ENCODE results near the gene STK32B. TPM values are rescaled to one million over a fixed set of nuclear protein-coding genes. Genes with fewer than 3 reads are reported as not detected.

The STK32B gene
- total and polyA plus RNA-seq, 9 donors, result 0.35 to 3.0 (median 1.2) TPM

DNA sequence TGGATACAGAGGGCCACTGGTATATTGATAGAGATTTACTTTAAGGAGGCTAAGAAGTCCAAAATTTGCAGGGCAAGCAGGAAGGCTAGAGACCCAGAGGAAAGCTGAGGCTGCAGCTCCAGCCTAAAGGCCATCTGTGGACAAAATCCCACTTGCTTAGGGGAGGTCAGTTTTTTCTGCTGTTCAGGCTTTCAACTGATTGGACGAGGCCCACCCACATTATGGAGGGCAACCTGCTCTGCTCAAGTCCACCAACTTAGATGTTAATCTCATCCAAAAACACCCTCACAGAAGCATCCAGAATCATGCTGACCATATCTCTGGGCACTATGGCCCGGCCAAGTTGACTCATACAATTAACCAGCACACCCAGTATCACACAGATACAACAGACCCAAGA lies 480.8 kb downstream of the STK32B start:
- DNase-seq, result no peak
- no peak overlapping the region for H3K27ac ChIP-seq
- H3K36me3 ChIP-seq, result no peaks in the 10 kb centered on the region
- no peaks in the 10 kb centered on the region for H3K4me1 ChIP-seq (ENCODE audit: insufficient read depth)
- H3K27me3 ChIP-seq, result no peaks in the 10 kb centered on the region
- WGBS, 3 donors, result 97 to 100% (median 97%) methylated on average over 2 of the region's 2 CpGs
- TF ChIP-seq, protein P1, sequence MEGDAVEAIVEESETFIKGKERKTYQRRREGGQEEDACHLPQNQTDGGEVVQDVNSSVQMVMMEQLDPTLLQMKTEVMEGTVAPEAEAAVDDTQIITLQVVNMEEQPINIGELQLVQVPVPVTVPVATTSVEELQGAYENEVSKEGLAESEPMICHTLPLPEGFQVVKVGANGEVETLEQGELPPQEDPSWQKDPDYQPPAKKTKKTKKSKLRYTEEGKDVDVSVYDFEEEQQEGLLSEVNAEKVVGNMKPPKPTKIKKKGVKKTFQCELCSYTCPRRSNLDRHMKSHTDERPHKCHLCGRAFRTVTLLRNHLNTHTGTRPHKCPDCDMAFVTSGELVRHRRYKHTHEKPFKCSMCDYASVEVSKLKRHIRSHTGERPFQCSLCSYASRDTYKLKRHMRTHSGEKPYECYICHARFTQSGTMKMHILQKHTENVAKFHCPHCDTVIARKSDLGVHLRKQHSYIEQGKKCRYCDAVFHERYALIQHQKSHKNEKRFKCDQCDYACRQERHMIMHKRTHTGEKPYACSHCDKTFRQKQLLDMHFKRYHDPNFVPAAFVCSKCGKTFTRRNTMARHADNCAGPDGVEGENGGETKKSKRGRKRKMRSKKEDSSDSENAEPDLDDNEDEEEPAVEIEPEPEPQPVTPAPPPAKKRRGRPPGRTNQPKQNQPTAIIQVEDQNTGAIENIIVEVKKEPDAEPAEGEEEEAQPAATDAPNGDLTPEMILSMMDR (IDR thresholded peaks at IDR 0.05), result no peak
- no peak for TF ChIP-seq POLR2A (IDR thresholded peaks at IDR 0.05)
- no peak for TF ChIP-seq EP300 (IDR thresholded peaks at IDR 0.05)
- H3K9me3 ChIP-seq, result no peaks in the 10 kb centered on the region
- intact Hi-C loops (cut with DNase I), result no loop called here
- no peak overlapping the region for H3K4me3 ChIP-seq

- Histone ChIP-seq H3K4me1 (ENCODE audit: insufficient read depth) (no peaks in the 10 kb centered on the region), H3K4me3 (no peak overlapping the region), H3K36me3 (no peaks in the 10 kb centered on the region), H3K27me3 (no peaks in the 10 kb centered on the region), H3K27ac (no peak overlapping the region), H3K9me3 (no peaks in the 10 kb centered on the region)
- no peak for DNase-seq
- WGBS, 3 donors, result 80 to 85% (median 81%) methylated on average over 2 of the region's 2 CpGs
- intact Hi-C loops (cut with DNase I), result no loop called here
- TF ChIP-seq EP300 (IDR thresholded peaks at IDR 0.05) (no peak), POLR2A (IDR thresholded peaks at IDR 0.05) (no peak)
- TF ChIP-seq, protein P1 (IDR thresholded peaks at IDR 0.05), result no peak
These were observed 488.3 kb downstream of the STK32B start for GRCh38 chr4:5539584-5539983.

DNA sequence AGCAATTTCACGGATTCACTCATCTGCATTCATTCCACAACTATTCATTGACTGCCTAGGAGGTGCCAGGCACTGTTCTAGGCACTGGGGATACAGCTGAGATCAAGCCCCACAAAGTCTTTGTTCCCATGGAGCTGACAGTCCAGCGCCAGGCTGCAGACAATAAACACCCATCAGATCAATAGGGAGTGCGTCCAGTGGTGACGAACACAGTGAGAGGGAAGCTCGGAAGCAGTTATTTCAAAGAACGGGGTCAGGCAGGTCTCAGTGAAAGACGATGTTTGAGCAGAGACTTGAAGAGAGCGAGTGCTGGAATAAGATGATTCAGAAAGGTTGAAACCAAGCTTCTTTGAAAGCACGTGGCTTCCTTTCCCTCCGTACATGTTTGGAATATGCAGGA lies 489.9 kb downstream of the STK32B start:
- Histone ChIP-seq H3K27me3 (no peaks in the 10 kb centered on the region), H3K4me1 (ENCODE audit: insufficient read depth) (no peaks in the 10 kb centered on the region), H3K27ac (no peak overlapping the region), H3K9me3 (no peaks in the 10 kb centered on the region), H3K36me3 (no peaks in the 10 kb centered on the region), H3K4me3 (no peak overlapping the region)
- intact Hi-C loops (cut with DNase I), result no loop called here
- no peak for TF ChIP-seq EP300 (IDR thresholded peaks at IDR 0.05)
- TF ChIP-seq, protein P1 (IDR thresholded peaks at IDR 0.05), result no peak
- no peak for TF ChIP-seq POLR2A (IDR thresholded peaks at IDR 0.05)
- no peak for DNase-seq
- 85 to 90% (median 88%) methylated on average over 10 of the region's 10 CpGs for WGBS, 3 donors

DNA sequence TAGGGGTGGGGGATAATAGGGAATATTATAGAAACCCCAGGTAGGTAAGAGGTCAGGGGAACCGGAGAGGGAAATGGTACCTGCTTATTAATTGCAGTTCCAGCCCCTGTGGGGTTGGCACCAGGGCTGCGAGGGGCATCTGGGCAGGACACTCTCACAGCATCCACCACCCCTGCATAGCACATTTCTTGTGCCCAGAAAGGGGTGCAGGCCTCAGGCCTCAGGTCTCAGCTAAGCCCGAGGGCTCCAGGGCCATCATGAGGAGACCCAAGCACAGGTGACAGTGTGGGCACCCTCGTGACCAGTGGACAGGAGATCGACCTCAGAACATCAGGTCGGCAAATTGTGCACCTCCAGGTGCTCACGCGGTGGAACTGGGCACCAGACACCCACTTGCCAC lies 492.4 kb downstream of the STK32B start:
- DNase-seq, result no peak
- intact Hi-C loops (cut with DNase I), result no loop called here
- Histone ChIP-seq H3K9me3 (no peaks in the 10 kb centered on the region), H3K36me3 (no peaks in the 10 kb centered on the region), H3K4me3 (no peak overlapping the region), H3K27me3 (no peaks in the 10 kb centered on the region), H3K27ac (no peak overlapping the region), H3K4me1 (ENCODE audit: insufficient read depth) (no peaks in the 10 kb centered on the region)
- no peak for TF ChIP-seq EP300 (IDR thresholded peaks at IDR 0.05)
- no peak for TF ChIP-seq POLR2A (IDR thresholded peaks at IDR 0.05)
- TF ChIP-seq, protein P1 (IDR thresholded peaks at IDR 0.05), result no peak
- 95 to 99% (median 96%) methylated on average over 8 of the region's 8 CpGs for WGBS, 3 donors

GRCh38 chr4:5544762-5545161 lies 493.5 kb downstream of the STK32B start:
- intact Hi-C loops (cut with DNase I), result no loop called here
- 75 to 86% (median 82%) methylated on average over 5 of the region's 5 CpGs for WGBS, 3 donors
- Histone ChIP-seq H3K27me3 (no peaks in the 10 kb centered on the region), H3K9me3 (no peaks in the 10 kb centered on the region), H3K4me1 (ENCODE audit: insufficient read depth) (no peaks in the 10 kb centered on the region), H3K4me3 (no peak overlapping the region), H3K27ac (no peak overlapping the region), H3K36me3 (no peaks in the 10 kb centered on the region)
- DNase-seq, result no peak
- no peak for TF ChIP-seq POLR2A (IDR thresholded peaks at IDR 0.05)
